MM.1S (cell line): ENCODE measurements around the gene NMNAT1.

ENCODE experiments used
- CTCF ChIP-seq: fragments of 300-600 bp; sonication (generic); IDR thresholded peaks from 2 replicates; pipeline ENCODE4 v1.5.1; 2016; ENCODE audit warnings: antibody characterized with exemption, low read length, mixed read lengths
- EZH2phosphoT487 ChIP-seq: fragments of 300-600 bp; sonication (generic); IDR thresholded peaks from 2 replicates; pipeline ENCODE4 v1.6.1; 2018; ENCODE audit warnings: antibody characterized with exemption, low read length

DNA sequence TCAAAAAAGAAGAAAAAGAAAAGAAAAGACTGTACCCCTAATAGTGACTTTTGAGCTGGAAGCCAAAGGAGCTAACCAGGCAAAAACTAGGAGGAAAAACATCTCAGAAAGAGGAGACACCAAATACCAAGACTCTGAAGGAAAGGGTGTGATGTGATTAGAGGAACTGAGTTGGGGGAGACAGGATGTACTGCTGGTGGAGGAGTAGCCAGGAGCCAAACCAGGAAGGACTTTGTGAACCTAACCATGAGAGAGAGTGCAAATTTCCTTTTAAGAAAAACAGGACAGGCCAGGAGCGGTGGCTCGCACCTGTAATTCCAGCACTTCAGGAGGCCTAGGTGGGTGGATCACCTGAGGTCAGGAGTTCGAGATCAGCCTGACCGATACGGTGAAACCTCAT lies 49.6 kb downstream of the NMNAT1 start:
- TF ChIP-seq CTCF (no peak), EZH2phosphoT487 (no peak)
